H1 (cell line): Measurements from ENCODE around the gene RADIL. TPM values are rescaled to one million over a fixed set of nuclear protein-coding genes. Genes with fewer than 3 reads are reported as not detected.

Experiments
- CTCF ChIA-PET: fragments of 300-600 bp; sonication (Branson Sonifier 250); formaldehyde crosslinking; loops from one replicate; lab custom pipeline; 2021; ENCODE audit not compliant: partially characterized antibody; lab: Charles Lee
- POLR2A ChIA-PET: fragments of 300-600 bp; sonication (Branson Sonifier 250); formaldehyde crosslinking; loops from one replicate; lab custom pipeline; 2021; ENCODE audit warnings: inconsistent platforms; ENCODE audit not compliant: partially characterized antibody; lab: Charles Lee
- DNase-seq, 2 experiments: peaks; one replicate each; pipeline versions ENCODE4 v3.0.0 to v3.0.0-alpha.2; 2010 to 2022; ENCODE audit warnings: low spot score in 2 of 2, low read depth in 1 of 2, mixed read lengths in 1 of 2
- FAIRE-seq: peaks from 2 replicates; lab custom pipeline; 2011; peaks lifted over from hg19 to GRCh38; lab: Jason Lieb, UNC
- H2AFZ ChIP-seq: 2 replicates; pipeline ENCODE4 v1.8.1; 2012; ENCODE audit warnings: low read length, inconsistent platforms
- H2AK5ac ChIP-seq: 2 replicates; pipeline ENCODE4 v1.6.1; 2013; ENCODE audit warnings: low read depth, low read length
- H2BK120ac ChIP-seq: replicated peaks from 2 replicates; pipeline ENCODE3; 2013; ENCODE audit warnings: low read depth, low read length, inconsistent platforms
- H2BK12ac ChIP-seq: 2 replicates; pipeline ENCODE4 v1.6.1; 2013; ENCODE audit warnings: low read depth, low read length
- H2BK15ac ChIP-seq: 2 replicates; pipeline ENCODE4 v1.6.1; 2013; ENCODE audit warnings: low read length
- H2BK20ac ChIP-seq: 2 replicates; pipeline ENCODE4 v1.6.1; 2013; ENCODE audit warnings: low read length
- H2BK5ac ChIP-seq: 2 replicates; pipeline ENCODE4 v1.6.1; 2013; ENCODE audit warnings: low read depth, low read length
- H3K14ac ChIP-seq: 2 replicates; pipeline ENCODE4 v1.6.1; 2013; ENCODE audit warnings: inconsistent platforms; ENCODE audit not compliant: insufficient read length
- H3K18ac ChIP-seq: 2 replicates; pipeline ENCODE4 v1.6.1; 2013; ENCODE audit warnings: low read length; ENCODE audit errors: extremely low read depth
- H3K23ac ChIP-seq: 2 replicates; pipeline ENCODE4 v1.6.1; 2013; ENCODE audit warnings: inconsistent platforms; ENCODE audit not compliant: insufficient read length
- H3K23me2 ChIP-seq: 2 replicates; pipeline ENCODE4 v1.6.1; 2013; ENCODE audit warnings: low read depth, low read length
- H3K27ac ChIP-seq: 2 replicates; pipeline ENCODE4 v1.6.1; 2011; ENCODE audit warnings: low read depth, low read length, inconsistent platforms
- H3K27me3 ChIP-seq, 4 experiments: replicated peaks in 1 of 4; 1 replicate in 1 of 4; 2 replicates in 3 of 4; pipeline versions ENCODE4 v1.6.1 to v1.8.1; 2011 to 2013; ENCODE audit warnings: low read length in 3 of 4, mild to moderate bottlenecking in 3 of 4, inconsistent platforms in 2 of 4, mixed read lengths in 2 of 4, moderate library complexity in 1 of 4; ENCODE audit not compliant: control insufficient read depth in 3 of 4, insufficient read depth in 3 of 4; ENCODE audit errors: extremely low read depth in 1 of 4
- H3K36me3 ChIP-seq, 4 experiments: 2 replicates each; pipeline versions ENCODE4 v1.6.1 to v1.8.1; 2011 to 2013; ENCODE audit warnings: mild to moderate bottlenecking in 4 of 4, low read length in 3 of 4, moderate library complexity in 2 of 4, control low read depth in 1 of 4, inconsistent platforms in 1 of 4; ENCODE audit not compliant: insufficient read depth in 4 of 4, control insufficient read depth in 2 of 4
- H3K4ac ChIP-seq: replicated peaks from 2 replicates; pipeline ENCODE3; 2013; ENCODE audit warnings: low read length, low read depth, mixed read lengths, inconsistent platforms; ENCODE audit not compliant: insufficient read length
- H3K4me1 ChIP-seq, 4 experiments: replicated peaks in 1 of 4; 1 replicate in 1 of 4; 2 replicates in 3 of 4; pipeline versions ENCODE4 v1.6.1 to v1.8.1; 2011 to 2013; ENCODE audit warnings: low read length in 3 of 4, inconsistent platforms in 2 of 4, mixed read lengths in 1 of 4; ENCODE audit not compliant: insufficient read depth in 4 of 4, control insufficient read depth in 3 of 4
- H3K4me2 ChIP-seq, 2 experiments: 2 replicates each; pipeline versions ENCODE4 v1.6.1 to v1.8.1; 2011 to 2013; ENCODE audit warnings: low read depth in 2 of 2, low read length in 2 of 2, control low read depth in 1 of 2, inconsistent platforms in 1 of 2, mild to moderate bottlenecking in 1 of 2; ENCODE audit not compliant: insufficient read depth in 1 of 2
- H3K4me3 ChIP-seq, 4 experiments: fragments of 200-600, 300-600 bp in 1 of 4; sonication (generic), shearing (Covaris generic), sonication (Bioruptor Twin) in 1 of 4; 2 replicates each; pipeline versions ENCODE4 v1.5.1 to v1.8.1; 2011 to 2016; ENCODE audit warnings: low read length in 4 of 4, low read depth in 3 of 4, control low read depth in 2 of 4, inconsistent platforms in 2 of 4, mild to moderate bottlenecking in 2 of 4, mixed read lengths in 1 of 4, moderate library complexity in 1 of 4; ENCODE audit not compliant: insufficient read depth in 2 of 4; ENCODE audit errors: extremely low read depth in 1 of 4
- H3K56ac ChIP-seq: replicated peaks from 2 replicates; pipeline ENCODE3; 2013; ENCODE audit warnings: low read depth, mild to moderate bottlenecking, mixed read lengths, low read length, inconsistent platforms; ENCODE audit not compliant: insufficient read length
- H3K79me1 ChIP-seq: 2 replicates; pipeline ENCODE4 v1.6.1; 2013; ENCODE audit warnings: low read depth, low read length, control low read depth
- H3K79me2 ChIP-seq, 2 experiments: 2 replicates each; pipeline versions ENCODE4 v1.6.1 to v1.8.1; 2012 to 2013; ENCODE audit warnings: low read length in 2 of 2, mild to moderate bottlenecking in 2 of 2, inconsistent platforms in 1 of 2; ENCODE audit not compliant: insufficient read depth in 2 of 2, control insufficient read depth in 1 of 2
- H3K9ac ChIP-seq, 4 experiments: replicated peaks in 1 of 4; 1 replicate in 1 of 4; 2 replicates in 3 of 4; pipeline versions ENCODE4 v1.6.1 to v1.8.1; 2011 to 2013; ENCODE audit warnings: low read depth in 3 of 4, low read length in 3 of 4, control low read depth in 2 of 4, mild to moderate bottlenecking in 2 of 4, moderate library complexity in 2 of 4, inconsistent platforms in 1 of 4; ENCODE audit errors: extremely low read depth in 1 of 4
- H3K9me3 ChIP-seq, 2 experiments: 2 replicates each; pipeline versions ENCODE4 v1.6.1 to v1.8.1; 2012 to 2013; ENCODE audit warnings: mild to moderate bottlenecking in 2 of 2, moderate library complexity in 2 of 2, control low read depth in 1 of 2, inconsistent platforms in 1 of 2, low read depth in 1 of 2, low read length in 1 of 2, mixed read lengths in 1 of 2; ENCODE audit not compliant: insufficient read depth in 2 of 2
- H4K20me1 ChIP-seq, 2 experiments: replicated peaks in 1 of 2; 2 replicates each; pipeline versions ENCODE3 to v1.8.1; 2011 to 2013; ENCODE audit warnings: inconsistent platforms in 2 of 2, low read length in 2 of 2, mild to moderate bottlenecking in 1 of 2; ENCODE audit not compliant: insufficient read depth in 2 of 2, control insufficient read depth in 1 of 2
- H4K5ac ChIP-seq: 2 replicates; pipeline ENCODE4 v1.6.1; 2013; ENCODE audit warnings: low read length, low read depth, mixed read lengths, inconsistent platforms; ENCODE audit not compliant: insufficient read length
- H4K8ac ChIP-seq: 2 replicates; pipeline ENCODE4 v1.8.0; 2013; ENCODE audit warnings: mild to moderate bottlenecking, moderate library complexity, low read length, inconsistent platforms; ENCODE audit not compliant: insufficient read depth; ENCODE audit errors: extremely low read depth
- H4K91ac ChIP-seq: replicated peaks from 2 replicates; pipeline ENCODE3; 2013; ENCODE audit warnings: low read length, mixed read lengths, inconsistent platforms; ENCODE audit not compliant: insufficient read length
- POLR2AphosphoS5 ChIP-seq: IDR thresholded peaks from 2 replicates; pipeline ENCODE4 v1.6.1; 2011; ENCODE audit warnings: low read depth, low read length
- WGBS, 2 experiments: shearing (Covaris generic) in 1 of 2; methylation state at CpG; one replicate each; pipeline versions ENCODE4 v1.1.6 to v1.1.7; 2013 to 2015; ENCODE audit warnings: low lambda C conversion rate in 2 of 2, mixed read lengths in 2 of 2, inconsistent platforms in 1 of 2, low coverage in 1 of 2, missing lambda C conversion rate in 1 of 2; ENCODE audit not compliant: insufficient replicate concordance in 2 of 2, insufficient coverage in 1 of 2, insufficient read length in 1 of 2; ENCODE audit errors: extremely low coverage in 1 of 2, missing lambda C conversion rate in 1 of 2; 5-methylcytosine and 5-hydroxymethylcytosine counted together
- polyA plus RNA-seq, 7 experiments: library from polyadenylated mRNA; depleted of rRNA in 3 of 7; stranded (reverse) in 5 of 7; unstranded in 2 of 7; fragments of >200 nt in 5 of 7; fragments of 200-250 nt in 2 of 7; gene quantifications; 1 replicate in 5 of 7; 2 replicates in 1 of 7; 4 replicates in 1 of 7; pipeline versions ENCODE4 v1.2.1 to v1.2.3, GENCODE V29; 2011 to 2013; ENCODE audit warnings: missing spikeins in 2 of 7, mixed read lengths in 2 of 7
- total RNA-seq: library from RNA; stranded (reverse); fragmentation: NEBNext Ultra II Directional; extraction: Animal tissue kit (Norgen Biotek cat#: 25700); gene quantifications from 2 replicates; pipeline ENCODE4 v1.2.1, GENCODE V29; 2021

Gene RADIL
- total and polyA plus RNA-seq, 2 of the 8 experiments (the other 6 are each of a cell fraction or from before 2014, with no cell fraction given) = 5.0 to 5.4 TPM

- H2BK120ac ChIP-seq = no peak overlapping the region
- no peaks in the 10 kb centered on the region for H4K20me1 ChIP-seq
- H3K4me2 ChIP-seq = no peak overlapping the region
- no peak overlapping the region for H3K23ac ChIP-seq
- H3K9me3 ChIP-seq = no peaks in the 10 kb centered on the region
- no peak overlapping the region for H2AK5ac ChIP-seq
- no peak for TF ChIP-seq POLR2AphosphoS5
- no peak overlapping the region for H3K18ac ChIP-seq
- no peaks in the 10 kb centered on the region for H3K79me2 ChIP-seq
- peaks cover 0 to 9% (median 2%) of the 10 kb centered on the region in 4 experiments; a peak in 2 of 7 replicates for H3K27me3 ChIP-seq
- H3K4me3 ChIP-seq = no peak overlapping the region
- no peak overlapping the region for H2BK12ac ChIP-seq
- 89% methylated on average over 10 of the region's 10 CpGs; no CpG with 5 or more reads in 1 of the 2 experiments for WGBS, 2 experiments
- no peak for FAIRE-seq
- H3K27ac ChIP-seq = no peak overlapping the region
- no peak overlapping the region for H3K9ac ChIP-seq
- H3K56ac ChIP-seq = no peak overlapping the region
- H3K14ac ChIP-seq = no peak overlapping the region
- no peaks in the 10 kb centered on the region; a peak in 1 of 8 replicates for H3K36me3 ChIP-seq
- H2BK5ac ChIP-seq = no peak overlapping the region
- H3K23me2 ChIP-seq = peaks cover 11% of the 10 kb centered on the region; the same call in 1 of the 2 replicates
- ChIA-PET POLR2A (no interaction called here), CTCF (interaction anchor here (1.3 to 4.8 kb wide), 2 partner anchors 49 to 82 kb away, joined by 5 to 47 read pairs; no protein-coding TSS in a partner anchor)
- no peak overlapping the region for H2AFZ ChIP-seq
- no peak overlapping the region for H2BK20ac ChIP-seq
- no peaks in the 10 kb centered on the region for H3K79me1 ChIP-seq
- H3K4ac ChIP-seq = no peak overlapping the region
- H4K8ac ChIP-seq = no peak overlapping the region; the same call in 1 of the 2 replicates
- no peak overlapping the region for H4K5ac ChIP-seq
- DNase-seq = no peak
- peaks cover 0 to 5% (median 2%) of the 10 kb centered on the region in 4 experiments; a peak in 3 of 7 replicates for H3K4me1 ChIP-seq
- H2BK15ac ChIP-seq = no peak overlapping the region
- H4K91ac ChIP-seq = no peak overlapping the region
Measured at GRCh38 chr7:4880218-4880617, 3.3 kb downstream of the RADIL start.
